HG03457 (cell line): ENCODE data around the gene PLIN5.

Experiments
- ATAC-seq: cut with Tn5 transposase; IDR thresholded peaks from one replicate; pipeline ENCODE4 v1.9.1; 2021; ENCODE audit warnings: moderate number of reproducible peaks; ENCODE audit not compliant: unreplicated experiment

The PLIN5 gene

GRCh38 chr19:4523306-4524110 is 11.5 kb downstream of the PLIN5 start:
- ATAC-seq, result no peak

- no peak for ATAC-seq
Measured at GRCh38 chr19:4522291-4523002, 12.6 kb downstream of the PLIN5 start.

DNA sequence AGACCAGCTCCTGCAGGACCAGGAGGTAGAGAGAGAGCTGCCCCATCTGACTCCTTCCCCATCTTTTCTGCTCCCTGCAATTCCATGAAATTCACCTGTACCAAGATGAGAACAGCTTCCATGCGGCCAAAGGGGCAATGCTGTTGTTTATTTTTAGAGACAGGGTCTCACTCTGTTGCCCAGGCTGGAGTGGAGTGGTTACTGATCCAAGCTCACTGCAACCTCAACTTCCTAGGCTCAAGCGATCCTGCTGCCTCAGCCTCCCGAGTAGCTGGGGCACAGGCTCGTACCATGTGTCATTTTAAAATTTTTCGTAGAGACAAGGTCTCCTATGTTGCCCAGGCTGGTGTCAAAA is 13.2 kb downstream of the PLIN5 start:
- ATAC-seq, result no peak

DNA sequence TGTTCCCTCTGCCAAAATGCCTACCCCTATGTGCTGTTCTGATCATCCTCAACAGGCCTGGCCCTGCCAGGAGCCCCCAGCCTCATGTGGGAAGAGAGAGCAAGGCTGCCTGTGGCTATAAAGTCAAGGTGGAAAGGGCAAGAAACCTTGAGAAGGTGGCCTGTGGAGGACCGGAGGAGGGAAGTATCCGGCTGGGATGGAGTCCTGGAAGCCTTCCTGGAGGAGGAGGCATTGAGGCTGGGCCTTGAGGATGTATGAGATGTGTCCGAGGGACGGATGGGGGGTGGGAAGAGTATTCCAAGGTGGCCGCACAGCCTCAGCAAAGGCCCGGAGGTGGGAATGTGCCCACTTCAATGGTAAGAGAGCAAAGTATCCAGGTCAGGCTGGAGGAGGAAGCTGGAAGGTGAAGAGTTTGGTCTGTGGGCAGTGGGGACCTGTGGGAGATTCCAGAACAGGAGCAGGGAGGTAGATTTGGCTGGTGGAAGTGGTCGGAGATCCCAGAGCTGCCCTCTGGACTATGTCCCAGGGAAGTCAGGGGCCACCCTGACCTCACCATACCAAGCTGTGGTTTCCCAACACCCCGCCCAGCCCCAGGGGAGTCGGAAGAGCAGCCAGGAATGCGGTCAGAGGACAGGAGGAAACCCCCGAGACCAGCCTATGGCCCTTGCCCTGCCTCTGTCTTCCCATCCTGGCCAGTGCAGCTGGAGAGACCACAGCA is 13.7 kb downstream of the PLIN5 start:
- ATAC-seq, result no peak

- ATAC-seq, result no peak
Measured at GRCh38 chr19:4519521-4520277, 15.3 kb downstream of the PLIN5 start.

GRCh38 chr19:4519172-4519496 is 15.9 kb downstream of the PLIN5 start:
- ATAC-seq, result no peak

GRCh38 chr19:4518345-4519171 is 16.5 kb downstream of the PLIN5 start, which contains the start of gene PLIN4:
PLIN4 (minus strand) TSS chr19:4518486; CDS start chr19:4518272, 214 bp downstream.
- no peak for ATAC-seq

DNA sequence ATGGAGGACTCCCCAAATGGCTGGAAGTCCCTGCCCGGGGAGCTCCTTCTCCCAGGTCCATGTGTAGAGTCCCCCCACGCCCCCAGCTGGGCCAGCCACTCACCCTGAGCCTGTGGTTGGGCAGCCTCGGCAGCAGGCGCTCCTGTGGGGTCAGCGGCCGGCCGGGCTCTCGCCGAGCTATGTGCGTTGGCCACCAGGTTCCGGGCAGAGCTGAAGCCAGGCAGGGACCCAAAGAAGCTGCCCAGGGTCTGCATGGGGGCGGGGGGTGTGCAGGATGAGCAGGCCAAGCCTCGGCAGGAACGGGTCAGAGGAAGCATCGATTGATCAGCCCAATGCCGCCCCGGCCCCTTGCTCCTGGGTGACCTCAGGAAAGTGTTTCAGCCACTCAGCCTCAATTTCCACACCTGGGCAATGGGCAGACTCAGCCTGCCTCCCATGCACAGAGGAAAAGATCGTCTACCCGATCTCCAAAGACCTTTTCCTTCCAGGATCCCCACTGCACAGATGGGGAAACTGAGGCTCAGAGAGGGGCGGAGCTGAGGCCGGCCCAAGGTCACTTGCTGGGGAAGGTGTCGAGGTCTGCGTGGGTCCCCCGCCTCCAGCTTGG is 17.5 kb downstream of the PLIN5 start:
- no peak for ATAC-seq

DNA sequence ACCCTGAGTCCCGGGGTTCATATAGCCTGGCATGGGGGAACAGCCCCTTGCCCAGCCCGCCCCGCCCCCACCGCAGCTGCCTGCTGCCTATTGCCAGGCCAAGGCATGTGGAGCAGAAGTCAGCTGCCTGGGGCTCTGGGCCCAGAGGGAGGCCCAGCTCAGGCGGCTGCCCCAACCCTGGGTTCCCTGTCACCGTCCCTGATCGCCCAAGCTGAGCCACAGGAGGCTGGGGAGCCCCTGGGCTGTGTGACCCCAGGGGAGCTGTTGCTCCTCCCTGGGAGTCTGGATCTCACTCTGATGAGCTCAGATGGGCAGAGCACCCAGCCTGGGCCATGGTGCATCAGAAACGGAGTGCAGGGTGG is 18.1 kb downstream of the PLIN5 start:
- no peak for ATAC-seq

DNA sequence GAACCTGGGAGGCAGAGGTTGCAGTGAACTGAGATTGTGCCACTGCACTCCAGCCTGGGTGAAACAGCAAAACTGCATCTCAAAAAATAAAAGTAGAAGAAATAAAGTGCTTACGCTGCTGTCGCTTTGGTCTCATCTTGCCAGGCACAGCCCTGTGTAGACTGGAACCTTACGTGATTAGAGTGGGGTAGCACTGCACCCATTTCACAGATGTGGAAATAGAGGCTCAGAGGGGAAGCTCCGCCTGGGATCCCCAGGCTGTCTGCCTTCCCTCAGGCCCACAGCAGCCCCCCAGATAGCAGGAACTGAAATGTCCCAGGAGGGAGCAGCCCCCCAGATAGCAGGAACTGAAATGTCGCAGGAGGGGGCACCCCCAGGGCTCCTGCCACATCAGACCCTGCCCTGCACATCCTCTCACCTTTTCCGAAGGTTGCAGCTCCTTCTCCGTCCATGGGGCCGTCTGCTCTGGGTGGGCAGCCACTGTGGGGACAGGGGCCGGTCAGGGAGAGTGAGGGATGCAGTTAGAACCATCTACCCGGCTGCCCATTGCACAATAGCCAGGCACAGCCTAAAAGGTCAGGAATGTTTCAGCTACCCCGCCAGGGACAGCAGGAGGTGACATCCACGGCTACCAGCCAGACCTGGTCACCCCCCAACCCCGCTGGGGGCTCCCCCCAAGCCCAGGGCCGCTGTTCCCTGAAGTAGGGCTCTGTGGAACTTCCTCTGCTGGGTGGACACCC is 18.7 kb downstream of the PLIN5 start:
- ATAC-seq, result no peak

DNA sequence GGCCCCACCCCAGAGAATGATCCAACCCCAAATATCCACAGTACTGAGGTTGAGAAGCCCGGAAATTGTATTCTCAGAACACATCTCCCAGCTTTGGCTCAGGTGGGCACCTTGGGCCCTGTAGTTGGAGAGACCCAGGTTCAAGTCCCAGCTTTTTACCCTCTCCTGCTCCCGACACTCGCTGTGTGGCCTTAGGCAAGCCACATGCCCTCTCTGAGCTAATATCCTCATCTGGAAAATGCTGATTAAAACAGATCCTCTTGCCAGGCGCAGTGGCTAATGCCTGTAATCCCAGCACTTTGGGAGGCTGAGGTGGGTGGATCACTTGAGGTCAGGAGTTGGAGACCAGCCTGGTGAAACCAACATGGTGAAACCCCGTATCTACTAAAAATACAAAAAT is 19.3 kb downstream of the PLIN5 start:
- no peak for ATAC-seq

DNA sequence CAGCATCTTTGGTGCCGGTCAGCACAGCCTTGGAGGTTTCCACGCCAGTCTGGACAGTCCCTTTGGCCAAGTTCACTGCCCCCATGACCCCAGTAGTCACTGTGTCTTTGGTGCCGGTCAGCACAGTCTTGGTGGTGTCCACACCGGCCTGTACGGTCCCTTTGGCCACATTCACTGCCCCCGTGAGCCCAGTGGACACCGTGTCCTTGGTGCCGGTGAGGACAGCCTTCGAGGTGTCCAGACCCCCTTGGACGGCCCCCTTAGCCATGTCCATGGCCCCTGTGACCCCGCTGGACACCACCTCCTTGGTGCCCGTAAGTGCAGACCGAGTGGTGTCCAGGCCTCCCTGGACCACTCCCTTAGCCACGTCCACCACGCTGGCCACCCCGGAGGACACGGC is 21.8 kb downstream of the PLIN5 start:
- ATAC-seq, result no peak

GRCh38 chr19:4512070-4512469 is 23.0 kb downstream of the PLIN5 start:
- no peak for ATAC-seq

DNA sequence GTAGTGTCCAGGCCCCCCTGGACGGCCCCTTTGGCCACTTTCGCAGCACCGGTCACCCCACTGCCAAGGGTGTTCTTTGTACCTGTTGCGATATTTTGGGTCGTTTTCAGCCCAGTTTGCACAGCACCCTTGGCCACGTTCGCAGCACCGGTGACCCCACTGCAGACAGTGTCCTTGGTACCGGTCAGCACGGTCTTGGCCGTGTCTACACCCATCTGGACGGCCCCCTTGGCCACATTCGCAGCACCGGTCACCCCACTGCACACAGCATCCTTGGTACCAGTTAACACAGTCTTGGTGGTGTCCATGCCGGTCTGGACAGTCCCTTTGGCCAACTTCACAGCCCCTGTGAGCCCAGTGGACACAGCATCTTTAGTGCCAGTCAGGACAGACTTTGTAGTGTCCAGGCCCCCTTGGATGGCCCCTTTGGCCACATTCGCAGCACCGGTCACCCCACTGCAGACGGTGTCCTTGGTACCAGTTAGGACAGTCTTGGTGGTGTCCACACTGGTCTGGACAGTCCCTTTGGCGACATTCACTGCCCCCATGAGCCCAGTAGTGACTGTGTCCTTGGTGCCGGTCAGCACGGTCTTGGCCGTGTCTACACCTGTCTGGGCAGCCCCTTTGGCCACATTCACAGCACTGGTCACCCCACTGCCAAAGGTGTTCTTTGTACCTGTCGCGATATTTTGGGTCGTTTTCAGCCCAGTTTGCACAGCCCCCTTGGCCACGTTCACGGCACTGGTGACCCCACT is 23.5 kb downstream of the PLIN5 start:
- no peak for ATAC-seq

- no peak for ATAC-seq
Measured at GRCh38 chr19:4510435-4511255, 24.4 kb downstream of the PLIN5 start.

DNA sequence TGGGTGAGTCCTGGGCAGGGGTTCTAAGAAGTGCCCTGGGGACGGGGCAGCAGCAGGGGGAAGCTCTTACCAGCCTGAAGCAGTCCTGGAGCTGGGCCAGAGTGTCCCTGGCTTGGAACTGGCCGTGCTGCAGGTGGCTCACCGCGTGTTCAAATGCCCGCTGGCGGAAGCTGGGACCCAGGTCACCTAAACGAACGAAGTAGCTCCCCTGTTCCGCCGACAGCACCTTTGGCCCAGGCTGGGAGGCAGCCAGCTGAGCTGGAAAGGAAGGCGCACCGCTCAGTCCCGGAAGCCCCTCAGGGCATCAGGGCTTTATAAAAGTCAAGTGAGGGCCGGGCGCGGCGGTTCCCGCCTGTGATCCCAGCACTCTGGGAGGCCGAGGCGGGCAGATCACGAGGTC is 26.3 kb downstream of the PLIN5 start:
- ATAC-seq, result no peak

DNA sequence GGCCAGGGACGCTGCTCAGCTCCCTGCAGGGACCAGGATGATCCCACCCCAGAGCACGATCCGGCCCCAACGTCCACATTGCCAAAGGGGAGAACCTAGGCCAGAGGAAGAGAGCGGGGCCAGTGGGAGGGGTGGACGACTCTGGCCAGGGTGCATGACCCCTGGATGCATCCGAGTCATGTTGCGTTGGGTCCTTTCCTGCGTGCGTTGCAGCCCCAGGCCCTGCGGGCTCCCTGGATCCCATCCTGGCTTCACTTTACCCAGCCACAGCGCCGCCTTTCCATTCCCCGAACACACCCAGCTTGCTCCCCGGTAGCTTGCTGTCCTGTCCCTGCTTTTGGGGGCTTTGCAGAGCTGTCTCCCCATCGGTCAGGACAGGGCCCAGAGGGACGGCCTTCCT is 27.2 kb downstream of the PLIN5 start:
- no peak for ATAC-seq

- no peak for ATAC-seq
Measured at GRCh38 chr19:4507150-4507452, 27.9 kb downstream of the PLIN5 start.
